Tibial nerve (tissue), 4 donors: ENCODE measurements around the gene CNTLN. TPM values are rescaled to one million over a fixed set of nuclear protein-coding genes. Genes with fewer than 3 reads are reported as not detected.

Experiments used
- DNase-seq, 2 donors: peaks; one replicate each; pipeline ENCODE4 v3.0.0-alpha.2; 2019; ENCODE audit warnings: low spot score in 2 of 2
- H3K27ac ChIP-seq, 4 donors: fragments of 200-600 bp; sonication (generic) in 3 of 4; one replicate each; pipeline ENCODE4 v1.5.1; 2017 to 2019; ENCODE audit warnings: mild to moderate bottlenecking in 1 of 4
- H3K27me3 ChIP-seq, 2 donors: fragments of 200-600 bp; sonication (generic) in 1 of 2; one replicate each; pipeline versions ENCODE4 v1.5.1 to v1.6.0; 2017 to 2019
- H3K36me3 ChIP-seq, 3 donors: fragments of 200-600 bp; sonication (generic); one replicate each; pipeline ENCODE4 v1.5.1; 2018 to 2019
- H3K4me1 ChIP-seq, 4 donors: fragments of 200-600 bp; sonication (generic) in 3 of 4; one replicate each; pipeline ENCODE4 v1.5.1; 2017 to 2019
- H3K4me3 ChIP-seq, 4 donors: fragments of 200-600 bp; sonication (generic) in 3 of 4; one replicate each; pipeline ENCODE4 v1.5.1; 2017 to 2019; ENCODE audit warnings: mild to moderate bottlenecking in 1 of 4, moderate library complexity in 1 of 4
- H3K9me3 ChIP-seq, 4 donors: fragments of 200-600 bp; sonication (generic) in 3 of 4; one replicate each; pipeline ENCODE4 v1.5.1; 2017 to 2019
- CTCF ChIP-seq, 5 experiments: fragments of 200-600 bp in 3 of 5; fragments of 450-650 bp in 2 of 5; sonication (generic) in 3 of 5; IDR thresholded peaks; one replicate each; pipeline ENCODE4 v1.5.1; 2016 to 2019; ENCODE audit warnings: antibody characterized with exemption in 5 of 5, mild to moderate bottlenecking in 3 of 5, moderate library complexity in 2 of 5
- EP300 ChIP-seq, 2 donors: sonication (generic); formaldehyde crosslinking; IDR thresholded peaks; one replicate each; pipeline ENCODE4 v1.6.1; 2017; ENCODE audit warnings: antibody characterized with exemption in 2 of 2, mild to moderate bottlenecking in 1 of 2
- POLR2A ChIP-seq, 2 donors: fragments of 450-650 bp; IDR thresholded peaks; one replicate each; pipeline ENCODE4 v1.6.1; 2017; ENCODE audit warnings: antibody characterized with exemption in 2 of 2, mild to moderate bottlenecking in 2 of 2, moderate library complexity in 2 of 2
- WGBS, 2 donors: methylation state at CpG; one replicate each; pipeline ENCODE4 v1.1.5; 2018; 5-methylcytosine and 5-hydroxymethylcytosine counted together
- small RNA-seq: library from RNA; depleted of rRNA; stranded (forward); fragments of <200 nt; gene quantifications from one replicate; pipeline ENCODE3, GENCODE V24; 2016
- total RNA-seq, 4 donors: library from RNA; depleted of rRNA; stranded (reverse); fragments of >200 nt; gene quantifications; one replicate each; pipeline ENCODE4 v1.1.0, GENCODE V29; 2016

CNTLN gene
- total RNA-seq, 4 donors from 2014 or later = 29.7 to 38.1 (median 34.0) TPM

- H3K36me3 ChIP-seq = no peaks in the 10 kb centered on the region
- peaks cover 0 to 18% (median 0%) of the 10 kb centered on the region in 4 donors for H3K9me3 ChIP-seq
- no peaks in the 10 kb centered on the region for H3K4me1 ChIP-seq
- no peak for DNase-seq
- H3K27me3 ChIP-seq = no peaks in the 10 kb centered on the region
- no peak overlapping the region for H3K4me3 ChIP-seq
- 81 to 85% methylated on average over 2 of the region's 2 CpGs for WGBS, 2 donors
- H3K27ac ChIP-seq = no peak overlapping the region
- TF ChIP-seq EP300 (IDR thresholded peaks at IDR 0.05) (no peak), POLR2A (IDR thresholded peaks at IDR 0.05) (no peak), CTCF (IDR thresholded peaks at IDR 0.05) (no peak)
These were observed 416.2 kb downstream of the CNTLN start for GRCh38 chr9:17551023-17551422.

Small RNA genes within 50 kb of the gene (small RNA-seq; reads per million reads assigned to genes)
- gene RPS29P33 = not detected
